HG02610 (cell line): ENCODE measurements around the gene EGF.

Experiments used
- ATAC-seq: cut with Tn5 transposase; IDR thresholded peaks from one replicate; pipeline ENCODE4 v1.9.1; 2021; ENCODE audit warnings: mild to moderate bottlenecking, moderate library complexity; ENCODE audit not compliant: unreplicated experiment

Gene EGF

GRCh38 chr4:109955146-109955545, 42.5 kb downstream of the EGF start:
- ATAC-seq = no peak

DNA sequence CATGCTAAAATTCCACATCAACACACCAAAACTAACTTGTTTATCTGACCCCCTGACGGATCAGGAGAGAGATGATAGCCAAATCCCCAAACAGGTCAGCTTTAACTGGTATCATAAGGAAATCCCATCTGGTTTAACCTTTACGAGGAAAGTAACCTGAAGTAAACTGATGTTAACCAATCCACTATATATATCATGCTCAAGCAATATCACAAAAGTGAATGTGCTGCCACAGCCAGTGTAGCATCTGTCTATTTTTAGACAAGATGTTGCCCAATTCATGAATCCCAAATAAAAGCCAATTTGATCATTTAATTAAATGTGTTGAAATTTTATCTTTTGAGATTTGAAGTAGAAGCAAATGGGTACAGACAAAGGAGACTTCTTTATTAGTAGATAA, 44.5 kb downstream of the EGF start:
- ATAC-seq = no peak

- ATAC-seq = no peak
Measured at GRCh38 chr4:109959195-109959594, 46.5 kb downstream of the EGF start.

DNA sequence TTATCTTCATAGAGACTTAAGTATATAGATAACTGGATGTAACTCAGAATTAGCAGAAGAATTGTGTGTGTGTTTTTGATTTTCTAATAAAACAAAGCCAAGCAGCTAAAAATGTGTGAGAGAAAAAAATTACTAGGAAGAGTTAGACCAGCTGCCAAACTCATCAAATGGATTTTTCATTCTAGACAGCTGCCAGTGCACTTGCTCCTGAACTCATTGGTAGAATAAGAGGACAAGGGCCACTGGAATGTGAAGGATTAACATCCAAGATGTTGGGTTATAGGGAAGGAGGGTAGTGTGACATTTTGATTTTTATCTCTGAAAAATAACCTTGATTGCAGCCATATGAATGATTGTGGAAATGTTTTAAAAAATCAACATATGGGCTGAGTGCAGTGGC, 49.7 kb downstream of the EGF start:
- ATAC-seq = no peak

DNA sequence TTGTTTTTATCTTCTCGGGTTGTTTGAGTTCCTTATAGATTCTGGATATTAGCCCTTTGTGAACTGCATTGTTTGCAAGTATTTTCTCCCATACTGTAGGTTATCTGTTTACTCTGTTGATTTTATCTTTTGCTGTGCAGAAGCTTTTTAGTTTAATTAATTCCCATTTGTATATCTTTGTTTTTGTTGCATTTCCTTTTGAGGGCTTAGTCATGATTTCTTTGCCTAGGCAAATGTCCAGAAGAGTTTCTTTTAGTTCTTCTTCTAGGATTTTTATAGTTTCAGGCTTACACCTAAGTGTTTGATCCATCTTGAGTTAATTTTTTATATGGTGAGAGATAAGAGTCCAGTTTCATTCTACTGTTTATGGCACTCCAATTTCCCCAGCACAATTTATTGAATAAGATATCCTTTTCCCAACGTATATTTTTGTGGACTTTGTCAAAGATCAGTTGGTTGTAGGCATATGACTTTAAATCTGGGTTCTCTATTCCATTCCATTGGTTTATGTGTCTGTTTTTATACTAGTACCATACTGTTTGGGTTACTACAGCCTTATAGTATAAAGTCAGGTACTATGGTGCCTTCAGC, 54.3 kb downstream of the EGF start:
- ATAC-seq = no peak

- ATAC-seq = peak; percentile 83
Measured at GRCh38 chr4:109967798-109968520, 55.3 kb downstream of the EGF start.

DNA sequence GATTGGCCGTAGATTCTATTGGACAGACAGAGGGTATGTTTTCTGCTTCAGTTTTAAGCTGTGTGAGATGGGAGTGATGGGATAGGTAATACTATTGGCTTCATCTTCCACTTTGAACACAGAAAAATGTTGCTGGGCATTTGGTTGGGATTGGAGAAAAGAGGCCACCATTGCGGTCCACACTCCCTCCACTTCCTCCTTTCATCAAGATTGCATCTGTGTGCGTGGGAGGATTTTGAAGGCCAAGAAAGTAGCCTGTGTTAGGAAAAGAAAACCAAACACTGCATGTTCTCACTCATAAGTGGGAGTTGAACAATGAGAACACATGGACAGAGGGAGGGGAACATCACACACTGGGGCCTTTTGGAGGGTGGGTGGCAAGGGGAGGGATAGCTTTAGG, 56.4 kb downstream of the EGF start:
- no peak for ATAC-seq

GRCh38 chr4:109969919-109970318, 57.2 kb downstream of the EGF start:
- no peak for ATAC-seq

- ATAC-seq = no peak
Measured at GRCh38 chr4:109972786-109973528, 60.3 kb downstream of the EGF start.

GRCh38 chr4:109973529-109973905, 60.8 kb downstream of the EGF start:
- ATAC-seq = no peak

DNA sequence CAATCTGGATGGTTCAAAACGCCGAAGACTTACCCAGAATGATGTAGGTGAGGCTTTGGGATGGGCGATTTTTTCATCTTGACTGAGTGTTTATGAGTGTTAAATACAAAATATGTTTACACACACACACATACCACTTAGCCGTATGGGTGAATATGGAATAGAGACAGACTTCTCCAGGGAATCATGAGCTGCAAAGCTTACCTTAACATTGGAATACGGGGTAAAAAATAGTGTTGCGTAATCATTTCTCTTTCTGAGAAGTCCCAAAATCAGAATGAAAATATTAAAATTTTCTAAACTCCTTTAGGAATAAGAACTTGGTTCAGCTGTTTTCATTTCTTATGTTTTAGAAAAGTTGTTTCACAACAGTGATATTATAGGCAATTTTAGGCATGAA, 63.5 kb downstream of the EGF start:
- ATAC-seq = no peak

- ATAC-seq = no peak
Measured at GRCh38 chr4:109977854-109978501, 65.3 kb downstream of the EGF start.

DNA sequence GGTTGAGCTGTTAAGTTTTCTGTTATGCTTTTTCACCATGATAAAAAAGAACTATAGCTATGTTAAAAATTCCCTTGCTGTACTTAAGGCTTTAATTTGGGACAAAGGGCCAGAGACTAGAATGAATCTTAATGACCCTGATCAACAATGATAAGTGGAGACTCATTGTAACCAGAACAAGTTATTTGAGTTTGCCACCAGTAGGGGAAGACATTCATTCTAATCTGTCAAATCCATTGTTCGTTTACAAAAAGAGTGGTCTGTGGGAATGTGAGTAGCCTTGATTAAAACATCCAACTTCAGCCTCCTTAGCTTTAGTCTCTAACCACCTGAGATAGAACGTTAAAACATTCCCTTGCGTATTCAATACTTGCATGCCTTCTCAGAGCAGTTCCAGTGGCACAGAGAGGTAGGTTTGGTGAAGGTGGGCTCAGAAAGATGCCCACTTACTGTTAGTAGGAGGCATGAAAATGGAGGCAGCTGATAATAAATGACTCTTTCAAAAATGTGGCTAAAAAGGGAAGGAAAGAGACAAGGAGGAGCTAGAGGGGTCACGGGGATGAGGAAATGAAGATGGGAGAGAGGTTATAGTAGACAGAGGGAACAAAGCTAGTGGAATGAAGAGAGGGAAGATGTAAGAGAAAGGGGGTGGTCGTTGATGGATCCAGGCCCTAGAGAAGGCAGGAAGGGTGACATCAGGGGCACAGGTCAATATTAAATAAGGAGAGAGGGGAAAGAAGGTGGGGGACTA, 66.2 kb downstream of the EGF start:
- ATAC-seq = no peak

- ATAC-seq = no peak
Measured at GRCh38 chr4:109979920-109980717, 67.4 kb downstream of the EGF start.

- ATAC-seq = no peak
Measured at GRCh38 chr4:109981936-109982335, 69.3 kb downstream of the EGF start.

DNA sequence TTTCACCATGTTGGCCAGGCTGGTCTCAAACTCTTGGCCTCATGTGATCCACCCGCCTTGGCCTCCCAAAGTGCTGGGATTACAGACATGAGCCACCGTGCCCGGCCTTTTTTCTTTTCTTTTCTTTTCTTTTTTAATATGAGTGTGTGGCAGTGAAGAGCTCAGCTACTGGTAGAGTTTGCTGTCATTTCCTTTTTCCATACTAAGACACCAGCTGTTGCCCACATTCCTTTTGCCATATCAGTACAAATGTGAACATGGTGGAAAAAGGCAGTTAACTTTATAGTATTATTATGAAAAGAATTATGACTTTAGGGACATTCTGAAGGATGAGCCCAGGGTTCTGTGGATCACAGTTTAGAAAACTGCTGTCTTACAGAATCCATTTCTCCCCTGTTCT, 69.8 kb downstream of the EGF start:
- ATAC-seq = no peak

- no peak for ATAC-seq
Measured at GRCh38 chr4:109985993-109986974, 73.6 kb downstream of the EGF start.

GRCh38 chr4:109989044-109989443, 76.4 kb downstream of the EGF start:
- no peak for ATAC-seq

DNA sequence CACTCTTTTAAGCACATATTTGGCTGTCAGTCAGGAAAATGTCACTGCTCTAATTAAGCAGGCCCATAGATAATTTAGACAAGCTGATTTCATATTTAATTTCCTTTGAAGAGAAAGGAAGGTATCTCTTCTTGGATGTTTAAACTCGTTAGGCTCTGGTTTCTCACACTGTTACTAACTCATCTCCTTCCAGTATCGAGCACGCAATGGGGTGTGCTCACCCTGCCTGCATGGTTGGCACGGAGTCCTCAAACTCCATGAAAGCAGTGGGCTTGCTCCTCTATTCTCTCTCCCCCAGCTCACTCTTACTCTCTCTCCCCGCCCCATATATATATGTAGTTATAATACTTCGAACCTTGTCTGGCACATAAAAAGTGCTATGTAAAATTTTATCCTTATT, 76.9 kb downstream of the EGF start:
- ATAC-seq = no peak
